Umbilical cord (tissue), 2 donors: ENCODE data around the gene SUSD5. TPM values are rescaled to one million over a fixed set of nuclear protein-coding genes. Genes with fewer than 3 reads are reported as not detected.
A peak's percentile ranks its signal among the peaks of the same experiment; 100 is the strongest.
"Not testable (repeated sequence)": the region's sequence is repeated elsewhere in the genome, so short reads cannot be mapped to it uniquely, and the experiment has no call there.

ENCODE experiments used
- DNase-seq: peaks from one replicate; pipeline ENCODE4 v3.0.0-alpha.2; 2015; ENCODE audit warnings: low spot score
- total RNA-seq: library from RNA; depleted of rRNA; stranded (reverse); fragments of >200 nt; gene quantifications from one replicate; pipeline ENCODE4 v1.2.3, GENCODE V29; 2014; ENCODE audit warnings: low replicate concordance; ENCODE audit not compliant: insufficient read depth

The SUSD5 gene
- total RNA-seq, 1 donor from 2014 or later = 6.0 TPM

- peak; percentile 95 for DNase-seq
These were observed 103.4 kb downstream of the SUSD5 start for GRCh38 chr3:33115024-33115768.

- DNase-seq = no peak
These were observed 104.0 kb downstream of the SUSD5 start for GRCh38 chr3:33114622-33115023.

- peak; percentile 98 for DNase-seq
These were observed 104.6 kb downstream of the SUSD5 start, which contains the start of gene CRTAP for GRCh38 chr3:33113772-33114621. TSS of gene CRTAP (plus strand) at chr3:33114014. CDS start at chr3:33114078, 64 bp downstream.

GRCh38 chr3:33111581-33111980 is 107.0 kb downstream of the SUSD5 start:
- DNase-seq = no peak

- not testable (repeated sequence) for DNase-seq
These were observed 111.8 kb downstream of the SUSD5 start for GRCh38 chr3:33106854-33107253.

- DNase-seq = peak; percentile 5
These were observed 113.2 kb downstream of the SUSD5 start for GRCh38 chr3:33105341-33105948.

- no peak for DNase-seq
These were observed 113.8 kb downstream of the SUSD5 start for GRCh38 chr3:33104803-33105202.

- no peak for DNase-seq
These were observed 115.1 kb downstream of the SUSD5 start for GRCh38 chr3:33103480-33103879.

GRCh38 chr3:33103034-33103433 is 115.6 kb downstream of the SUSD5 start:
- DNase-seq = no peak

GRCh38 chr3:33100229-33100628 is 118.4 kb downstream of the SUSD5 start:
- no peak for DNase-seq

Other genes with a start within 250 kb of the SUSD5 start
- 81.4 TPM for gene GLB1, start 121.7 kb downstream of the SUSD5 start, total RNA-seq
- 2.4 TPM for gene TMPPE, start 121.7 kb downstream of the SUSD5 start, total RNA-seq
- 221 TPM for gene CRTAP, start 104.8 kb downstream of the SUSD5 start, total RNA-seq
- 13.5 TPM for gene FBXL2, start 58.6 kb upstream of the SUSD5 start, total RNA-seq
- 28.4 TPM for gene UBP1, start 221.6 kb upstream of the SUSD5 start, total RNA-seq